IMR-90 (cell line): ENCODE data around the gene SLC25A21. TPM values are rescaled to one million over a fixed set of nuclear protein-coding genes. Genes with fewer than 3 reads are reported as not detected.

ENCODE experiments used
- ATAC-seq: fragments of 200-7000 bp; cut with Tn5 transposase; 2 replicates; pipeline ENCODE4 v1.9.1; 2020; ENCODE audit warnings: low read depth, mild to moderate bottlenecking, moderate library complexity
- Bru-seq: library from RNA; stranded (reverse); fragments of 400-500 nt; gene quantifications from one replicate; lab custom pipeline; 2021; lab: Mats Ljungman, UMichigan
- BruChase-seq, 2 experiments: library from RNA; stranded (reverse); fragments of 400-500 nt; gene quantifications; one replicate each; lab custom pipeline; 2021; lab: Mats Ljungman, UMichigan
- BruUV-seq: library from RNA; stranded (reverse); fragments of 400-500 nt; replicated peaks from 2 replicates; lab custom pipeline; 2021; lab: Mats Ljungman, UMichigan
- CTCF ChIA-PET: fragments of 300-600 bp; formaldehyde crosslinking; extraction: SDS; loops from one replicate; lab custom pipeline; 2021; ENCODE audit warnings: antibody characterized with exemption; lab: Yijun Ruan, JAX
- POLR2A ChIA-PET: fragments of 300-600 bp; sonication (Branson Sonifier 250); formaldehyde crosslinking; loops from one replicate; lab custom pipeline; 2022; ENCODE audit warnings: antibody characterized with exemption; ENCODE audit not compliant: unreplicated experiment; lab: Charles Lee
- DNase-seq: peaks from one replicate; pipeline ENCODE4 v3.0.0; 2013
- H2AFZ ChIP-seq: replicated peaks from 2 replicates; pipeline ENCODE3; 2013; ENCODE audit warnings: low read length, mild to moderate bottlenecking; ENCODE audit not compliant: poor library complexity
- H2AK5ac ChIP-seq: 2 replicates; pipeline ENCODE4 v1.6.1; 2013; ENCODE audit warnings: low read depth, low read length, inconsistent platforms
- H2AK9ac ChIP-seq: replicated peaks from 2 replicates; pipeline ENCODE3; 2013; ENCODE audit warnings: mild to moderate bottlenecking, low read depth, low read length, moderate library complexity; ENCODE audit not compliant: poor library complexity
- H2BK120ac ChIP-seq: 2 replicates; pipeline ENCODE4 v1.6.1; 2013; ENCODE audit warnings: low read depth, low read length, inconsistent platforms
- H2BK15ac ChIP-seq: 3 replicates; pipeline ENCODE4 v1.6.1; 2013; ENCODE audit warnings: low read depth, low read length, inconsistent platforms
- H2BK20ac ChIP-seq: 2 replicates; pipeline ENCODE4 v1.6.1; 2013; ENCODE audit warnings: low read depth, mild to moderate bottlenecking, inconsistent platforms, low read length, moderate library complexity
- H2BK5ac ChIP-seq: 2 replicates; pipeline ENCODE4 v1.6.1; 2013; ENCODE audit warnings: mild to moderate bottlenecking, low read depth, low read length, inconsistent platforms; ENCODE audit not compliant: poor library complexity, severe bottlenecking
- H3K14ac ChIP-seq: replicated peaks from 2 replicates; pipeline ENCODE4 v1.6.1; 2013; ENCODE audit warnings: low read depth, low read length, inconsistent platforms
- H3K18ac ChIP-seq: 2 replicates; pipeline ENCODE4 v1.6.1; 2013; ENCODE audit warnings: low read depth, low read length, control low read depth
- H3K23ac ChIP-seq: 2 replicates; pipeline ENCODE4 v1.6.1; 2013; ENCODE audit warnings: low read depth, low read length, inconsistent platforms
- H3K27ac ChIP-seq: 2 replicates; pipeline ENCODE4 v1.5.1; 2013; ENCODE audit warnings: mild to moderate bottlenecking, control low read depth, low read length; ENCODE audit not compliant: insufficient read depth
- H3K27me3 ChIP-seq: 2 replicates; pipeline ENCODE4 v1.6.1; 2013; ENCODE audit warnings: low read length; ENCODE audit not compliant: control insufficient read depth, insufficient read depth
- H3K36me3 ChIP-seq: 2 replicates; pipeline ENCODE4 v1.6.1; 2013; ENCODE audit warnings: low read length, mixed read lengths; ENCODE audit not compliant: control insufficient read depth, insufficient read depth
- H3K4ac ChIP-seq: 2 replicates; pipeline ENCODE4 v1.6.1; 2013; ENCODE audit warnings: low read depth, low read length, inconsistent platforms
- H3K4me1 ChIP-seq: 2 replicates; pipeline ENCODE4 v1.6.1; 2013; ENCODE audit warnings: low read length, mixed read lengths; ENCODE audit not compliant: control insufficient read depth, insufficient read depth
- H3K4me2 ChIP-seq: 2 replicates; pipeline ENCODE4 v1.6.1; 2013; ENCODE audit warnings: low read depth, mild to moderate bottlenecking, control low read depth, low read length, moderate library complexity
- H3K4me3 ChIP-seq: 2 replicates; pipeline ENCODE4 v1.5.1; 2013; ENCODE audit warnings: low read depth, mild to moderate bottlenecking, control low read depth, low read length, moderate library complexity; ENCODE audit not compliant: insufficient read depth
- H3K56ac ChIP-seq: 2 replicates; pipeline ENCODE4 v1.6.1; 2013; ENCODE audit warnings: low read length, inconsistent platforms; ENCODE audit not compliant: insufficient read depth; ENCODE audit errors: extremely low read depth
- H3K79me1 ChIP-seq, 2 experiments: 2 replicates each; pipeline ENCODE4 v1.6.1; 2013; ENCODE audit warnings: low read length in 2 of 2, inconsistent platforms in 1 of 2, low read depth in 1 of 2
- H3K9ac ChIP-seq: 2 replicates; pipeline ENCODE4 v1.6.1; 2013; ENCODE audit warnings: low read depth, low read length, control low read depth
- H3K9me1 ChIP-seq: 2 replicates; pipeline ENCODE4 v1.6.1; 2013; ENCODE audit warnings: low read length, inconsistent platforms; ENCODE audit not compliant: insufficient read depth
- H3K9me3 ChIP-seq: 2 replicates; pipeline ENCODE4 v1.6.1; 2013; ENCODE audit warnings: low read length; ENCODE audit not compliant: control insufficient read depth, insufficient read depth
- H4K20me1 ChIP-seq: 2 replicates; pipeline ENCODE4 v1.6.1; 2013; ENCODE audit warnings: low read length, inconsistent platforms; ENCODE audit not compliant: insufficient read depth
- H4K5ac ChIP-seq: 2 replicates; pipeline ENCODE4 v1.6.1; 2013; ENCODE audit warnings: mild to moderate bottlenecking, low read depth, low read length, control low read depth
- H4K8ac ChIP-seq, 2 experiments: 2 replicates each; pipeline ENCODE4 v1.6.1; 2013; ENCODE audit warnings: low read depth in 2 of 2, low read length in 2 of 2, control low read depth in 1 of 2, inconsistent platforms in 1 of 2
- H4K91ac ChIP-seq: 2 replicates; pipeline ENCODE4 v1.6.1; 2013; ENCODE audit warnings: low read depth, low read length, inconsistent platforms; ENCODE audit not compliant: insufficient read depth
- CEBPB ChIP-seq: IDR thresholded peaks from 2 replicates; pipeline ENCODE4 v1.6.1; 2012; ENCODE audit warnings: low read depth, low read length, improper control_type of control experiment
- CHD1 ChIP-seq: IDR thresholded peaks from 2 replicates; pipeline ENCODE4 v1.6.1; 2012; ENCODE audit warnings: low read depth, low read length, improper control_type of control experiment
- CTCF ChIP-seq: conservative IDR thresholded peaks from 2 replicates; pipeline ENCODE4 v1.5.1; 2012; ENCODE audit warnings: mild to moderate bottlenecking, low read depth, low read length, improper control_type of control experiment
- FOS ChIP-seq: fragments of 150-350 bp; IDR thresholded peaks from 2 replicates; pipeline ENCODE4 v1.6.1; 2016; ENCODE audit warnings: low read depth, low read length
- MAFK ChIP-seq: IDR thresholded peaks from 2 replicates; pipeline ENCODE4 v1.6.1; 2012; ENCODE audit warnings: low read depth, low read length, improper control_type of control experiment
- NFE2L2 ChIP-seq: fragments of 150-350 bp; IDR thresholded peaks from 2 replicates; pipeline ENCODE4 v1.6.1; 2016; ENCODE audit warnings: low read depth, mild to moderate bottlenecking, low read length
- POLR2A ChIP-seq: IDR thresholded peaks from 2 replicates; pipeline ENCODE4 v1.6.1; 2012; ENCODE audit warnings: mild to moderate bottlenecking, low read depth, low read length
- RFX5 ChIP-seq: IDR thresholded peaks from 2 replicates; pipeline ENCODE4 v1.8.0; 2012; ENCODE audit warnings: low read depth, mild to moderate bottlenecking, low read length, moderate library complexity
- SMC3 ChIP-seq: fragments of 150-350 bp; IDR thresholded peaks from 2 replicates; pipeline ENCODE4 v1.6.1; 2016; ENCODE audit warnings: low read depth, mild to moderate bottlenecking, antibody characterized with exemption, low read length, moderate library complexity
- USF2 ChIP-seq: fragments of 150-350 bp; IDR thresholded peaks from 2 replicates; pipeline ENCODE4 v1.6.1; 2017; ENCODE audit warnings: mild to moderate bottlenecking, antibody characterized with exemption, low read length, low read depth
- WGBS, 2 experiments: methylation state at CpG; one replicate each; pipeline versions ENCODE4 v1.1.5 to v1.1.7; 2013; ENCODE audit warnings: missing lambda C conversion rate in 2 of 2; ENCODE audit not compliant: insufficient read length in 1 of 2; ENCODE audit errors: extremely low coverage in 2 of 2; 5-methylcytosine and 5-hydroxymethylcytosine counted together
- dilution Hi-C: fragments of 300-500 bp; cut with HindIII; formaldehyde crosslinking; loops from one replicate; pipeline ENCODE4 v1.14.3; 2018; ENCODE audit warnings: low sequenced_read_pairs; ENCODE audit not compliant: unreplicated experiment
- in situ Hi-C: fragments of 300-500 bp; cut with MboI; formaldehyde crosslinking; loops from 3 replicates; pipeline ENCODE4 v1.14.3; 2019; ENCODE audit warnings: low sequenced_read_pairs, inconsistent platforms, mixed read lengths
- intact Hi-C: fragments of 100-400 bp; cut with micrococcal nuclease; formaldehyde crosslinking; loops from 2 replicates; pipeline ENCODE4 v1.10.0; 2022
- long read RNA-seq: library from polyadenylated mRNA; unstranded; transcript quantifications from one replicate; pipeline ENCODE4 v2.0.0, GENCODE V29; 2021; ENCODE audit not compliant: unreplicated experiment
- polyA plus RNA-seq, 3 experiments: library from polyadenylated mRNA; depleted of rRNA; stranded (reverse); fragments of >200 nt; gene quantifications; 2 replicates each; pipeline ENCODE4 v1.2.3, GENCODE V29; 2012; ENCODE audit warnings: low replicate concordance in 1 of 3
- total RNA-seq: library from RNA; depleted of rRNA; stranded (reverse); fragments of >200 nt; gene quantifications from 2 replicates; pipeline ENCODE4 v1.2.3, GENCODE V29; 2012; rRNA removed

Gene SLC25A21
- 0.90 and 2.5 TPM in 2 replicates for total RNA-seq
- polyA plus RNA-seq (2012; rRNA removed), result 0.49 and 0.62 TPM in 2 replicates
- polyA plus RNA-seq (2012; cell fraction: cytosol; rRNA removed), result 0.21 TPM in 2 replicates
- 0.04 and 0.58 TPM in 2 replicates for polyA plus RNA-seq (2012; cell fraction: nucleus; rRNA removed; ENCODE audit: low replicate concordance)
- percentile 36 among the genes with signal in this experiment for Bru-seq, nascent RNA
- percentile 31 among the genes with signal in this experiment for BruChase-seq, experiment 1, labeled RNA remaining after a 6-hour chase
- percentile 40 among the genes with signal in this experiment for BruChase-seq, experiment 2, labeled RNA remaining after a 2-hour chase
- long read RNA-seq, result 0 reads

- Histone ChIP-seq H3K27ac (peak within 1 kb of the TSS; percentile 94), H3K18ac (peak within 1 kb of the TSS; percentile 65), H2BK20ac (0 out of 2 replicates have a peak within 1 kb of the TSS, but pooled peaks have one; percentile 75), H3K14ac (peak within 1 kb of the TSS; percentile 88), H2BK15ac (peak within 1 kb of the TSS; percentile 83; the same call in 2 of the 3 replicates), H3K79me1 (peaks cover 2 to 3% of the 10 kb centered on the region in 2 experiments; a peak in 1 of 4 replicates), H2AK5ac (no peak within 1 kb of the TSS), H3K4me2 (peak within 1 kb of the TSS; percentile 94), H3K4me3 (peak within 1 kb of the TSS; percentile 78), H3K36me3 (no peaks in the 10 kb centered on the region), H3K4me1 (0 out of 2 replicates have a peak, but pooled peaks cover 2% of the 10 kb centered on the region), H3K27me3 (no peaks in the 10 kb centered on the region), H3K23ac (peak within 1 kb of the TSS; percentile 91), H3K9me1 (no peaks in the 10 kb centered on the region), H4K5ac (peak within 1 kb of the TSS; percentile 72), H3K4ac (peak within 1 kb of the TSS; percentile 65), H3K9ac (peak within 1 kb of the TSS; percentile 88), H2AK9ac (peak within 1 kb of the TSS; percentile 73), H2AFZ (peak within 1 kb of the TSS; percentile 97), H3K9me3 (no peaks in the 10 kb centered on the region), H3K56ac (peak within 1 kb of the TSS; percentile 80), H4K91ac (peak within 1 kb of the TSS; percentile 87), H4K20me1 (no peaks in the 10 kb centered on the region), H4K8ac (peak within 1 kb of the TSS; percentile 65 to 96), H2BK120ac (peak within 1 kb of the TSS; percentile 83), H2BK5ac (peak within 1 kb of the TSS; percentile 89)
- WGBS, 2 experiments, result 1% methylated on average over 38 of the region's 66 CpGs; no CpG with 5 or more reads in 1 of the 2 experiments
- POLR2A ChIA-PET, result interaction anchor here (0.6 to 0.9 kb wide), 3 partner anchors 25 to 656 kb away, joined by 3 to 15 read pairs (median 5); partner anchors contain the start of gene MIPOL1
- intact Hi-C loops (loop anchor here (1.0 kb wide), 1 partner anchor 25 kb away; the partner anchor contains the start of gene MIPOL1), dilution Hi-C loops (no loop called here), in situ Hi-C loops (no loop called here)
- peak; percentile 82 for DNase-seq
- TF ChIP-seq RFX5, result no peak
- no peak for TF ChIP-seq CEBPB
- 0 out of 2 replicates have a peak, but pooled peaks have one; percentile 60 for TF ChIP-seq CHD1
- no peak for TF ChIP-seq USF2
- no peak for TF ChIP-seq FOS
- peak; percentile 7; the same call in 1 of the 2 replicates for TF ChIP-seq CTCF
- TF ChIP-seq POLR2A, result peak; percentile 76; the same call in 1 of the 2 replicates
- TF ChIP-seq SMC3, result no peak
- no peak for TF ChIP-seq MAFK
- TF ChIP-seq NFE2L2, result no peak
- CTCF ChIA-PET, result interaction anchor here (1.5 kb wide), 1 partner anchor 230 kb away, joined by 5 read pairs; no protein-coding TSS in a partner anchor
- BruUV-seq, result no TSS peak
- ATAC-seq, result peak; percentile 96
These were observed at the start of gene SLC25A21 for GRCh38 chr14:37172024-37172869. SLC25A21 (minus strand) TSS chr14:37172606.
